ENCODE data around the gene RNASE1.
"Not testable (repeated sequence)": the region's sequence is repeated elsewhere in the genome, so short reads cannot be mapped to it uniquely, and the experiment has no call there.

RNASE1 gene

DNA sequence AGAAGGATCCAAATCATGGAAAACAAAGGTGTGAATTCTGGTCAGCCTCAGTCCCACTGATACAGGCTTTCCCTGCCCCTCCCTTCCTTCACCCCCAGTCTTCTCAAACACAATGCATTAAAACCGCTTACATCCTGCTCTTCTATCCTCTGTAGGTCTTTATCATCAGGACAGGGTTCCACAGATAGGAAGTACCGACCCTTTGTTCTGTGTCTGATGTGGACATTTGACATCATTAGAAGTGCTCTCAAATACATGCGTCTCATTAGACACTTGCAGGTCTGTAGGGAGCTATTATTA, 34.1 kb downstream of the RNASE1 start:
- CTCF ChIA-PET, result no interaction called here
- Histone ChIP-seq H3K36me3 (ENCODE audit: control insufficient read depth in 2 of 2, insufficient read depth in 1 of 2, low read length in 2 of 2) (no peaks in the 10 kb centered on the region), H3K9me3 (ENCODE audit: control insufficient read depth, insufficient read depth, low read depth, low read length) (no peaks in the 10 kb centered on the region), H3K27ac (ENCODE audit: extremely low read depth, low read depth, low read length) (no peak overlapping the region), H3K4me3 (ENCODE audit: low read depth, low read length) (no peak overlapping the region), H3K4me1 (ENCODE audit: control insufficient read depth, insufficient read depth, low read length) (no peaks in the 10 kb centered on the region)
- TF ChIP-seq ZNF658 (tag by site-specific recombination; IDR thresholded peaks at IDR 0.05) (no peak), MZF1 (tag by site-specific recombination; IDR thresholded peaks at IDR 0.05; ENCODE audit: borderline replicate concordance) (no peak), ZNF585B (tag by site-specific recombination; IDR thresholded peaks at IDR 0.05) (no peak), ZNF266 (tag by site-specific recombination; IDR thresholded peaks at IDR 0.05; ENCODE audit: low read depth) (no peak), BCL11B (tag by site-specific recombination; IDR thresholded peaks at IDR 0.05; ENCODE audit: low read depth) (no peak), ZNF239 (tag by site-specific recombination; IDR thresholded peaks at IDR 0.05) (no peak)
- POLR2A ChIA-PET, result no interaction called here

DNA sequence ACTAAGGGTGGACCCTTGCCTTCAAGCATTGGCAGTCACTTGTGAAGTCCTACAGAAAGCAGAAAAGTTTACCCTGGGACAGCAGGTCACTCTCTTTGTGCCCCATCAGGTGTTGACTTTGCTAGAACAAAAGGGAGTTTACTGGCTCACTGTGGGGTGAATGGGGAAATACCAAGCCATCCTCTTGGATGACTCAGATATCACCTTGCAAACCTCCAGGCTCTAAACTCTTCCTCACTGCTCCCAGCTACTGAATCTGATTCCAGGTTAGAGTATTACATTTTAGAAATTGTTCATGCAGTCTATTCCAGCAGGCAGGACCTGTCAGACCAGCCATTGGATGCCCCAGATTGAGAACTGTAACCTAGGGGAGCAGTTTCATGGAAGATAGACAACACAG, 41.7 kb downstream of the RNASE1 start:
- no peaks in the 10 kb centered on the region for H3K9me3 ChIP-seq (ENCODE audit: control insufficient read depth, insufficient read depth, low read depth, low read length)
- no peak overlapping the region for H3K4me3 ChIP-seq (ENCODE audit: low read depth, low read length)
- ChIA-PET CTCF (interaction anchor here (1.2 to 1.4 kb wide), 2 partner anchors 10 to 96 kb away, joined by 3 to 4 read pairs; no protein-coding TSS in a partner anchor), POLR2A (no interaction called here)
- TF ChIP-seq, protein P1, sequence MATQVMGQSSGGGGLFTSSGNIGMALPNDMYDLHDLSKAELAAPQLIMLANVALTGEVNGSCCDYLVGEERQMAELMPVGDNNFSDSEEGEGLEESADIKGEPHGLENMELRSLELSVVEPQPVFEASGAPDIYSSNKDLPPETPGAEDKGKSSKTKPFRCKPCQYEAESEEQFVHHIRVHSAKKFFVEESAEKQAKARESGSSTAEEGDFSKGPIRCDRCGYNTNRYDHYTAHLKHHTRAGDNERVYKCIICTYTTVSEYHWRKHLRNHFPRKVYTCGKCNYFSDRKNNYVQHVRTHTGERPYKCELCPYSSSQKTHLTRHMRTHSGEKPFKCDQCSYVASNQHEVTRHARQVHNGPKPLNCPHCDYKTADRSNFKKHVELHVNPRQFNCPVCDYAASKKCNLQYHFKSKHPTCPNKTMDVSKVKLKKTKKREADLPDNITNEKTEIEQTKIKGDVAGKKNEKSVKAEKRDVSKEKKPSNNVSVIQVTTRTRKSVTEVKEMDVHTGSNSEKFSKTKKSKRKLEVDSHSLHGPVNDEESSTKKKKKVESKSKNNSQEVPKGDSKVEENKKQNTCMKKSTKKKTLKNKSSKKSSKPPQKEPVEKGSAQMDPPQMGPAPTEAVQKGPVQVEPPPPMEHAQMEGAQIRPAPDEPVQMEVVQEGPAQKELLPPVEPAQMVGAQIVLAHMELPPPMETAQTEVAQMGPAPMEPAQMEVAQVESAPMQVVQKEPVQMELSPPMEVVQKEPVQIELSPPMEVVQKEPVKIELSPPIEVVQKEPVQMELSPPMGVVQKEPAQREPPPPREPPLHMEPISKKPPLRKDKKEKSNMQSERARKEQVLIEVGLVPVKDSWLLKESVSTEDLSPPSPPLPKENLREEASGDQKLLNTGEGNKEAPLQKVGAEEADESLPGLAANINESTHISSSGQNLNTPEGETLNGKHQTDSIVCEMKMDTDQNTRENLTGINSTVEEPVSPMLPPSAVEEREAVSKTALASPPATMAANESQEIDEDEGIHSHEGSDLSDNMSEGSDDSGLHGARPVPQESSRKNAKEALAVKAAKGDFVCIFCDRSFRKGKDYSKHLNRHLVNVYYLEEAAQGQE (tag by site-specific recombination; IDR thresholded peaks at IDR 0.05), result no peak
- peak; percentile 41 for TF ChIP-seq GLIS1 (tag by site-specific recombination; IDR thresholded peaks at IDR 0.05)
- no peaks in the 10 kb centered on the region for H3K36me3 ChIP-seq (ENCODE audit: control insufficient read depth in 2 of 2, insufficient read depth in 1 of 2, low read length in 2 of 2)
- H3K4me1 ChIP-seq (ENCODE audit: control insufficient read depth, insufficient read depth, low read length), result no peaks in the 10 kb centered on the region
- H3K27ac ChIP-seq (ENCODE audit: extremely low read depth, low read depth, low read length), result no peak overlapping the region

DNA sequence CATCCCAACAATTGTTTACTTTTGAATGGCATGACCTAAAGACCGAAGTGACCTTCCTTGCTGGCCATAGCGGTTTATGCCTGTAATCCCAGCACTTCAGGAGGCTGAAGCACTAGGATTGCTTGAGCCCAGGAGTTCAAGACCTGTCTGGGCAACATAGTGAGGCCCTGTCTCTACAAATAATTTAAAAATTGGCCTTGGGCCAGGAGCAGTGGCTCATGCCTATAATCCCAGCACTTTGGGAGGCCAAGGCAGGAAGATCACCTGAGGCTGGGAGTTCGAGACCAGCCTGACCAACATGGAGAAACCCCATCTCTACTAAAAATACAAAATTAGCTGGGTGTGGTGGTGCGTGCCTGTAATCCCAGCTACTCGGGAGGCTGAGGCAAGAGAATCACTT, 43.2 kb downstream of the RNASE1 start:
- CTCF ChIA-PET; H3K4me3 ChIP-seq (ENCODE audit: low read depth, low read length); POLR2A ChIA-PET; H3K27ac ChIP-seq (ENCODE audit: extremely low read depth, low read depth, low read length); H3K4me1 ChIP-seq (ENCODE audit: control insufficient read depth, insufficient read depth, low read length); H3K36me3 ChIP-seq (ENCODE audit: control insufficient read depth in 2 of 2, insufficient read depth in 1 of 2, low read length in 2 of 2); H3K9me3 ChIP-seq (ENCODE audit: control insufficient read depth, insufficient read depth, low read depth, low read length): not testable (repeated sequence)

DNA sequence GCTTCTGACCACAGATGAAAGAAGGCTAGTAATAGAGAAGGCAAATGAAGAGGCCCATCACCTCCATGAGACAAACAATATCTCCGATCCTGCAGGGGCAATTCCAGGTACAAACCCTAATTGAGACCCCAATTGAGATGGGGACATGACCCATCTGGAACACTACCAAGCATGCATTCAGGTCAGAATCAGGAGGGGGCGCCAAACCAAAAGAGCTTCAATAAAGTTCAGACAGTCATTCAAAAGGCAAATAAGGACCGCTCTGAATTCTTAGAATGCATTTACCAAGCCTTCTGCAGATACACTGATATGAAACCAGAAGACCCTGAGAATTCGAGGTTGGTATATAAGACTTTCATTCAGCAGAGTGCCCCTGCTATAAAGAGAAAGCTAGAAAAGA, 44.7 kb downstream of the RNASE1 start:
- Histone ChIP-seq H3K27ac (ENCODE audit: extremely low read depth, low read depth, low read length) (no peak overlapping the region), H3K4me1 (ENCODE audit: control insufficient read depth, insufficient read depth, low read length) (no peaks in the 10 kb centered on the region), H3K4me3 (ENCODE audit: low read depth, low read length) (no peak overlapping the region), H3K9me3 (ENCODE audit: control insufficient read depth, insufficient read depth, low read depth, low read length) (no peaks in the 10 kb centered on the region), H3K36me3 (ENCODE audit: control insufficient read depth in 2 of 2, insufficient read depth in 1 of 2, low read length in 2 of 2) (no peaks in the 10 kb centered on the region)
- POLR2A ChIA-PET, result no interaction called here
- CTCF ChIA-PET, result interaction anchor here (0.7 to 1.4 kb wide), 8 partner anchors 9 to 100 kb away, joined by 3 to 8 read pairs (median 4); partner anchors contain the start of genes EDDM3A and RNASE6
- TF ChIP-seq ZNF292 (tag by site-specific recombination; IDR thresholded peaks at IDR 0.05; ENCODE audit: borderline replicate concordance, low read depth) (no peak), ZNF544 (tag by site-specific recombination; IDR thresholded peaks at IDR 0.05) (no peak), SP2 (tag by site-specific recombination; IDR thresholded peaks at IDR 0.05) (no peak), EGR2 (tag by site-specific recombination; IDR thresholded peaks at IDR 0.05; ENCODE audit: low read depth) (no peak), ZNF670 (tag by site-specific recombination; IDR thresholded peaks at IDR 0.05; ENCODE audit: low read depth) (no peak)
- TF ChIP-seq, protein P2, sequence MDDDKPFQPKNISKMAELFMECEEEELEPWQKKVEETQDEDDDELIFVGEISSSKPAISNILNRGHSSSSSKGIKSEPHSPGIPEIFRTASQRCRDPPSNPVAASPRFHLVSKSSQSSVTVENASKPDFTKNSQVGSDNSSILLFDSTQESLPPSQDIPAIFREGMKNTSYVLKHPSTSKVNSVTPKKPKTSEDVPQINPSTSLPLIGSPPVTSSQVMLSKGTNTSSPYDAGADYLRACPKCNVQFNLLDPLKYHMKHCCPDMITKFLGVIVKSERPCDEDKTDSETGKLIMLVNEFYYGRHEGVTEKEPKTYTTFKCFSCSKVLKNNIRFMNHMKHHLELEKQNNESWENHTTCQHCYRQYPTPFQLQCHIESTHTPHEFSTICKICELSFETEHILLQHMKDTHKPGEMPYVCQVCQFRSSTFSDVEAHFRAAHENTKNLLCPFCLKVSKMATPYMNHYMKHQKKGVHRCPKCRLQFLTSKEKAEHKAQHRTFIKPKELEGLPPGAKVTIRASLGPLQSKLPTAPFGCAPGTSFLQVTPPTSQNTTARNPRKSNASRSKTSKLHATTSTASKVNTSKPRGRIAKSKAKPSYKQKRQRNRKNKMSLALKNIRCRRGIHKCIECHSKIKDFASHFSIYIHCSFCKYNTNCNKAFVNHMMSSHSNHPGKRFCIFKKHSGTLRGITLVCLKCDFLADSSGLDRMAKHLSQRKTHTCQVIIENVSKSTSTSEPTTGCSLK (tag by site-specific recombination; IDR thresholded peaks at IDR 0.05), result no peak
- TF ChIP-seq, protein P3, sequence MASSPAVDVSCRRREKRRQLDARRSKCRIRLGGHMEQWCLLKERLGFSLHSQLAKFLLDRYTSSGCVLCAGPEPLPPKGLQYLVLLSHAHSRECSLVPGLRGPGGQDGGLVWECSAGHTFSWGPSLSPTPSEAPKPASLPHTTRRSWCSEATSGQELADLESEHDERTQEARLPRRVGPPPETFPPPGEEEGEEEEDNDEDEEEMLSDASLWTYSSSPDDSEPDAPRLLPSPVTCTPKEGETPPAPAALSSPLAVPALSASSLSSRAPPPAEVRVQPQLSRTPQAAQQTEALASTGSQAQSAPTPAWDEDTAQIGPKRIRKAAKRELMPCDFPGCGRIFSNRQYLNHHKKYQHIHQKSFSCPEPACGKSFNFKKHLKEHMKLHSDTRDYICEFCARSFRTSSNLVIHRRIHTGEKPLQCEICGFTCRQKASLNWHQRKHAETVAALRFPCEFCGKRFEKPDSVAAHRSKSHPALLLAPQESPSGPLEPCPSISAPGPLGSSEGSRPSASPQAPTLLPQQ (tag by site-specific recombination; IDR thresholded peaks at IDR 0.05), result no peak
- TF ChIP-seq, protein P1 (tag by site-specific recombination; IDR thresholded peaks at IDR 0.05), result no peak

Measured in HEK293 (cell line).